GM18502 (cell line): Measurements from ENCODE around the gene TMEM115.
A peak's percentile ranks its signal among the peaks of the same experiment; 100 is the strongest.

Experiments
- ATAC-seq: cut with Tn5 transposase; IDR thresholded peaks from one replicate; pipeline ENCODE4 v1.9.1; 2021; ENCODE audit warnings: mild to moderate bottlenecking; ENCODE audit not compliant: unreplicated experiment, poor library complexity

The TMEM115 gene

DNA sequence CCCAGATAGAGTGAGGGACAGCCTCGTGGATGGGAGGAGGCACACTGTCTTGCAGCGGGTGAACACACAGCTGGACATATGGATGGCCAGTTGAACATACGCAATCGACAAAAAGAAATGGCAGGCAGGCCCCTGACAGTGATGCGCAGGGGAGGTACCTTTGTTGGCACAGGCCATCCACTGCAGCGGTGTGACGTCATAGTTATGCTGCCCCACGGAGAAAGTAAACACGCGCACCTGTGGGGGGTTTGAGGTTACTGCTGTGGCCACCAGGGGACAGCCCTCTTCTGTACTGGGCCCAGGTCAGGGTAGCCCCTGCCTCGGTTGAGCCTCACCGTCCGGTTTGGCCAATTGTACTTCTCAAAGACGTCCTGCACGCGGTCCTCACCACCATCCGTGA, 19.4 kb upstream of the TMEM115 start:
- no peak for ATAC-seq

DNA sequence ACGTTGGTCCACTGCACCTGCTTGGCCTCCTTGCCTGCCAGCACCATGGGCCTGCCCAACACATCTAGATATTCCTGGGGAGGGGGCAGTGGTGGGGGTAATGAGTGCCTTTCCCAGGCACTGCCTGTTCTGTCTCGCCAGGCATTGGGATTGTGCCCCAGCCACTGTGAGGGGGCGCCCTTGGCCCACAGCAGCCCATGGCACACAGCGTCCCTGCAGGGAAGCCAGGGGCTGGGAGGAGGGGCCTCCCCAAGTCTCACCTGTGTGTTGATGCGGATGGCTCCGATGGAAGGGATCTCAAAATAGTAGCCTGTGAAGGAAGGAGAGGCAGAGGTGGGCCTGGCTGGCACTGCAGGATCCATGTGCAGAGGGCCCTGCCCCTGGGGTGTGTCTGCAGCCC, 18.7 kb upstream of the TMEM115 start:
- ATAC-seq = no peak

DNA sequence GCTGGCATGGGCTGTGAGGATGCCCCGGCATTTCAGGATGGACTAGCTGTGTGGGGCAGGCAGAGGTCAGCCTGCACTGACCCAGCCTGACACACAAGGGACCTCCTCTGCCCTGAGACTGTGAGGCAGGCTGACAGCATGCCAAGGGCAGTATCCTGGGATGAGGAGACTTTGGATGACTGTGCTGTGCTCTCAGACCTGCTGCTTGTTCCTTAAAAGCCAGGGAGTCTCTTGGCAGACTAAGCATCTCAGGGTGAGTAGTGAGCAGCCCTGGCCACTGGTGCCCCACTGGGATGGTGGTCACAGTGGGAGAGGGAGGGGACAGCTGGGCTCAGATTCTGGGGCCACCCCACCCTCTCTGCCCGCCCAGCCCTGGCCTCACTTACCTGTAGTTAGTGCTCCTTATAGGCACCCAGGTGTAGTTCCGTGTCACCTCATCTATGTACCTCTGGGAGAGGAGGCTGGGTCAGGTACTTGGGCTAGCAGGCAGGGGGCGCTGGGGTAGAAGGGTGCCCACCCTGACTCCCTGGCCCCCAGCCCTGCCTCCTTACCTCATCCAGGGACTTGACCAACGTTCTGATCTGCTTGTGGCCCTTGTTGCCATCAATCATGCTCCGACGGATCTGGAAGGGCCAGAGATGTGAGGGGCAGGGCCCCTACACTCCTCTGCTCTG, 16.1 kb upstream of the TMEM115 start:
- ATAC-seq = no peak

DNA sequence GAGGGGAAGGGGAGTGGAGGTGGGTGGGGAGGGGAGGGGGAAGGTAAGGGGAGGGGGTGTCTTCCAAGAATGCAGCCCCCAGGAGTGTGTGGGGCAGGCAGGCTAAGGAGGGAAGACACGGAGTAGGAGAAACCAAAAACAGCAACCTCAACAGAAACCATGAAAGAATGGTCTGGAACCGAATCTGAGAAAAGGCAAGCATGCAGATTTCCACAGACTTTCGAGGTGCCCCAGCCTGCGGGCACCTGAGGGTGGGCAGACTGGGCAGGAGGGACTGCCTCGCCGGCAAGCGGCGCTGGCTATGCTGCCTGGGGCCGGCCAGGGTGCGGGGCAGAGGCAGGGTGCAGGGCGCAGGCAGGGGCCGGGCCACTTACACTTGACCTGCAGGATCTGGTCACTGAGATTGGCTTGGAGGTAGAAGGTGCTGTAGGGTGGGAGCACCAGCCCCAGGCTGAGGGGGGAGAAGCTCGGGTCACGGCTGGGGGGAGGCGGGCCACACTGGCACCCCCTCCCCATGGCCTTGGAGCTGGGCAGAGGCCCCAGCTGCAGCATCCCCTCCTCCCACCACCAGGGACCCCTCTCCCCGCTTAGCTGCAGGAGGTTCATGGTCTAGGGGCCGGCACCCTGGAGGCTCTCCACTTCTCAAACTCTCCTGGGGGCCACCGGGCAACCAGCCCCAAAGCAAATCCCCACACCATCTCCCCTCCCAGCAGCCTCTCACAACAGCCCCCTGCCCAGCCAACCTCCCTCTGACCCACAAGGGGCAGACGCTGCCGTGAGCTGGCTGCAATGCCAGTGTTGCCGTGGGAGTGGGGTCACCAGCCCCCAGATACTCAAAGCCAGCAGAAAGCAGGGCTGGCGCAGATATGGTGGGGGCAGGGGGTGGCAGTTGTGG, 15.3 kb upstream of the TMEM115 start:
- no peak for ATAC-seq

DNA sequence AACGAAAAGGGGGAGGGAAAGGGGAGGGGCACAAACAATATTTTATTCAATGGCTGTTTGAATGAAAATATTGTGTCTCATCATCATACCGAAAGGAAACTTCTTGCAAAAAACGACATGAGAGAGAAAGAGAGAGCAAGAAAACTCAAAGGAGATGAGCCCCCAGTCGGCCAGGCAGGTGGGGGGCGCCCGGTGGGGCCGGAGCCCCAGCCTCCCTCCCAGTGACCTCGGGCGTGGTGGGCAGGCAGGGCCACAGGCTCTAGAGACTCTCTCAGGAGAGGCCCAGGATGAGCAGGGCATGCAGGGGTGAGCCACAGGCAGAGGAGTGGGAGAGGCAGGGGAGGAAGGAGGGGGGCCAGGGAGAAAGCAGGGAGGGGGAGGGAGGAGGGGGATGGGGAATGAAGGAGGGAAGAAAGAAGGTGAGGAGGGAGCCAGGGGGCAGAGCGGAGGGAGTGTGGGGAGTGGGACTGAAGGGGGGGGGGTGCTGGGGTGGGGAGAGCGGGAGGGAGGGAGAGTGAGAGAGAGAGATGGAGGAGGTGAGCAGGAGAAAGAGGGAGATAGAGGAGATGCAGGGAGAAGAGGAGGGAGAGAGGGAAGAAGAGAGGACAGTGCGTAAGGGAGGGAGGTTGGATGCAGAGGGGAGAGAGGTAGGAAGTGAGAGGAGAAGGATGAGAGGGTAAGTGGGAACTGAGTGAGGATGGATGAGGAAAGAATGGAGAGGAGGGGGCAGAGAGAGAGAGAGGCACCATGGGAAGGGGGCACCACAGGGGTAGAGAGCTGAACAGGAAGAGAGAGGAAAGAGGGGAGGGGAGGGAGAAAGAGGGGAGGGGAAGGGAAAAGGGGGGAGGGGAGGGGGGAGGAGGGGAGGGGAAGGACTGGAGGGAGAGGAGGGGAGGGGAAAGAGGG, 14.1 kb upstream of the TMEM115 start:
- no peak for ATAC-seq

DNA sequence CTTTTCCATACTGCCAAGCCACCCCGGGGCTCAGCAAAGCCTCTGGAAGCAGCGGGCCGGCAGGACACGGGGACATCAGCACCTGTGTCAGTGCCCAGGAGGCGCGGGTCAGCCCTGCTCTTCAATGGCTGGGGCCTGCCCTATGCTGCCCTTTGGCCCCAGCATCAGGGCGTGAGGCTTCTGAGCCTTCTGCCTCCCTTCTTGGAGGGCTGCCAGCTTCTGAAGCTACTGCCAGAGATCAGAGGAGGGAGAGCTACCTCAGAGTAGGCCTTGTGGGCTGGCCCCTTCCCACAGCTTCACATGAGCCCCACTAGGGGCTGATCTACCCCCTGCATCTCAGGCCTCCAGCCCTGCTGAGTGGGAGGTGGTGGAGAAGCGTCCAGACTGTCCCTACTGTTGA, 13.0 kb upstream of the TMEM115 start:
- no peak for ATAC-seq

DNA sequence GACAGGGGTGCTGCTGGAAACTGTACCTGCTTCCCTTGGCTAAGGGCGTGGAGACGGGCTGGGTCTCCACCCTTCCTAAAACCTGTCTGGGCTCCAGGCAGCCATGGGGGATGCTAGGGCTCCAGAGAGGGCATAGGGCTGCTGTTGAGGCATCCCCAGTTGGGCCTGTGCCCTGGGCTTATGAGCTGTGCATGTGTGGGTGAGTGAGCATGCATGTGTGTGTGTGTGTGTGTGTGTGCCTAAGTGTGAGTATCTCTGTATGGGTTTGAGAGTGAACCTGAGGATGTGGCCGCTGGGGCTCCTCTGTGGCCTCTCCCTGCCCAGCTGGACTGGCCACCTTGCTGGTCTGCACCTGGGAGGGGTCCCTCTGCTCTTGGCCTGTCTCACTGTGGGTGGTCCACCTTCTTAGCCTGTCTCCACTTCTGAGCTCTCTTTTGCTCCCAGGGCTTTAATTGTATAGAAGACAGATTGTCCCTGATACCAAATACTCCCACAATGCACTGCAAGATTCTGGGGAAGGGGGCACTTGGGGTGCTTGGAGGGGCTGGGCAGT, 11.9 kb upstream of the TMEM115 start:
- no peak for ATAC-seq

DNA sequence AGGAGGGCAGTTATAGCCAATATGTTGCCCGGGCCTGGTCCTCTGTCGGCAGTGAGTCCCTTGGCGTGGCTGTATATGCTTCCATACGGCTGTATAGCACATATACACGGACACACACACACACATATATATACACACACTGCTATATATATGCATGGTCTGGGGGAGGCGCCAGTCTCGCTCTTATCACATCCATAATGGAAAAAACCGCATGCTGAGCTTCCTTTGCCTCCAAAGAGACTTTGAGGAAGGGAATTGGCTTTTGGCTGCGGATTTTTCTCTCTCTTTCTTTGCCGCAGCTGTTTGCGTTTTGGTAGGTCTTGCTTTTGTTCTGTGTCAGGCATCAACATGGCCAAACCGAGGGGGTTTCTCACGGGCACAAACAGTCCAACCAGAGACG, 11.3 kb upstream of the TMEM115 start:
- ATAC-seq = no peak

DNA sequence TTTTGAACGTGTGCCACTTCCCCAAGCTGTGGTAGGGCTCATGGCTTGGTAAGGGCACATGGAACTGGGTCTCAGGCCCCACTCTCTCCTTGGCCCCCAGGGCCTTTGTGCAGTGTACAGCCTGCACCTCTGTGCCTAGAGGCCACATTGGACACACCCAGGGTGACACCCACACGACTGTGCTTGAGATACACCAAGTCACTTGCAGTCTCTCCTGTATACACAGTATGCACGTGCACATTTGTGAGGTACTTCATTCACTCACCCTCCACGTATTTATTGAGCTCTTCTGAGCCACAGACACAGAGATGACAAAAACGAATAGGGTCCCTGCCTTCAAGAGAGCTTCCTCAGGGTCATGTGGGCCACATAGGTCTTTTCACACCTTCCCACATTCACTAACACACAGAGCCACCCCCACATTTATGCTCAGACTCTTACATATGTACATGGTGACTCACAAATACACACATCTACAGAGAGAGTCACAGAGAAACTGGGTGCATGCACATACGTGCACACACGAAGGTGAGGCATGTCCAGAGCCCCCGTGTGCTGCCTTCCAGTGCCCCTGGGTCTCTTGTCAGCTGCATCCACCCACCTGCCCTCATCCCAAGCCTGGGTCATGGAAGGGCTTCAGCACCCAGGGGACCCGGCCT, 9.8 kb upstream of the TMEM115 start:
- no peak for ATAC-seq

DNA sequence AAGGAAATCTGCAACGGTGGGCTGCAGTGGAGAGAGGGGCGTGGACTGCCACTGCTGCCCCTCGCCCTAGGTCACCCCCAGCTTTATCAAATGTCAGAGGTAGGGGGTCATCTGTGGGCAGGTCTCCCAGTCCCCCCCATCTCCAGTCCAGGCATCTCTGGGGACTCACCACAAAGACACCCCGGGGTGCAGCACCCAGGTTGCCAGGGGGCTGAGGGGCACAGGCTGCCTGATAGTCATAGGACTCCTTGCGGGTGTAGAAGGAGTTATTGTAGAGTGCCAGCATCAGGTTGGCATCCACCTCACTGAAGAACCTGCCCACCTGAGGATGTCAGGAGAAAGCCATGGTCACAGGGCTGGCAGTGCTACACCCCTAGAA, 6.5 kb upstream of the TMEM115 start:
- no peak for ATAC-seq

DNA sequence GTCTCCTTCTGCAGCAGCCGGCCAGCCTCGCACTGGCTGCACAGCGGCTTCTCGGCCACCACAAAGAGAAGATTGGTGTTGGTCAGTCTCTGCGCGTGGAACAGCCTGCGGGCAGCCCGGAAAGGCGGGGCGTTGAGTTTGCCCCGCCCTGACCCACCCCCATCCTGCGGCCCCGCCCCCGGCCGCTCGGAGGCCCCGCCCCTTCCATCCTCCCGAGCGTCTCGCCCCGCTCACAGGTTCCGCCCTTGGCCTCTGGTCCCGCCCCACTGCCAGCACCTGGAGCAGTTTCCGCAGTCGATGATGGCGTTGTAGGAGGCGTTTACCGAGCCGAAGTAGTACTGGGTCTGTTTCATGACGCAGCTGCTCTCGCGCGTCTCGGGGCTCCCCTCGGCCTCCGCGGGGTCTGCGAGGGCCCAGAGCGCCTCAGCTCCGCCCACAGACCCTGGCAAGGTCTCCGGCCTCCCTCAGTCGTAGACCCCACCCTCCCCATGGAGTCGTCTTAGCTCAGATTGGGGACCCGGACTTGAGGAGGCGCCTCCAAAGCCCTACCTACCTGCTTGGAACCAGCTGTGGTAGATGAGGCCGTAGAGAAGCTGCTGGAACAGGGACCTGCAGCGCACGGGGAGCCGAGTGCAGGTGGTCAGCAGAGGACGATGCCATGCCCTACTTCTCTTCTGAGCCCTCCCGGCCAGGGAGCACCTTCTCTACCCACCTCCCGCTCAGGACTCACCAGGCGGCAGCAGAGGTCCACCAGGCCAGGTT, 5.9 kb upstream of the TMEM115 start:
- peak; percentile 89 for ATAC-seq

DNA sequence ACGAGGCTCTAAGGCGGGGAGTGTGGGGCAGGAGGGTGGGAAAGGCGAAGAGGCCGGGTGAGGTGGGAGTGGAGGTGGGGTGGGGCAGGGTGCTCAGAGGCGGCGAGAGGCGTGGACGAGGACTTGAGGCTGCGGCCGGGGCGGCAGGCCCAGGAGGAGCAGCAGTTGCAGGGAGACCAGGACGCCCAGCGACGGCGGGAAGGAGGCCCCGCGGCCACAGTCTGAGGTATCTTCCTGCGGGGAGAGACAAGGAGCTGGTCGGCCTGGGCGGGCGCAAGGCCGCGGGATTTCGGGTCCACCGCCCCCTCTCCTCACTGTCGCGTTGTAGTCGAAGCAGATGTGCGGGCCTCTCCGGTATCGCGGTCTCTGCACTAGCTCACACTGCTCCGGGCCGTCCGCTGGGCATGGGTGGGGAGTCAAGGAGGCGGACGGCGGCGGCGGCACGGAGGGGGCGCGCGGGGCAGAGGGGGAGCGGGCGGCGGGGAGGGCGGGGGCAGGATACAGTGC, 5.3 kb upstream of the TMEM115 start:
- ATAC-seq = no peak

DNA sequence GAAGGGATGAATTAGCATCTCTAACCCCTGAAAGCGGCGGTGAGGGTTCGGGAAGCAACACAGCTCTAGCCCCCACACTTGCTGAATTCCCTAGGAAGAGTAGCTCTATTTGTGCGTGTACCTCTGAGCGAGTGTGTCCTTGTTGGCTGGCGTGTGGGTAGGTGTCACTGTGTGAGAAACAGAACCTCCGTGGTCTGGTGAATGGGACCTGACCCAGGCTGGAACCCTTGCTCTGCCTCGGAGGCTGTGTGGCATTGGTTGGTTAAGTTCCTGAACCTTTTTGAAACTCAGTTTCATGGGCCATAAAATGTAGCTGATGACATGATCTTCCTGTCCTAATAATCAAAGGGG, 414 bp upstream of the TMEM115 start:
- peak; percentile 21 for ATAC-seq

DNA sequence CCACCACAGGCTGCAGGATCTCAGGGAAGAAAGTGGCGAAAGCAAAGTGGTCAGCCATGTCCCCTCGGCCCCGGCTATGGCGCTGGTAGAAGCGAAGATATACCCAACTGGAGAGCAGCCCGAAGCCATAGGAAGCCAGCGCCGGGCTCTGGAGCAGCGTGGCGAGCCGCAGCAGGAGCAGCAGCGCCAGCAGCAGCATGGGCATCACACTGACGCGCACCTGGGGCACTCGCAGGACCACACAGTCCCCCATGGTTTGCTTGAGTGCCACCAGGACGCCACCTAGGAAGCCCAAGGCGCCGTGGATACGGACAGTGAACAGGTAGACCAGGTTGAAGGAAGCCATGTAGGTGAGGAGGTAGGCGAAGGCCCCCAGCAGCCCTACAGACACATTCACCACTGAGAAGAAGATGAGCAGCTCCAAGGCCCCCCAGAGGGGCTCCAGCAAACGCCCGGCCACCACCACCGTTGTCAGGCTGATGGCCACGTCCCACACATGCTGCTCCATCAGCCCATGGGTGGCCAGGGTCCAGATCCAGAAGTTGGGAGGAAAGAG, 888 bp downstream of the TMEM115 start:
- no peak for ATAC-seq

DNA sequence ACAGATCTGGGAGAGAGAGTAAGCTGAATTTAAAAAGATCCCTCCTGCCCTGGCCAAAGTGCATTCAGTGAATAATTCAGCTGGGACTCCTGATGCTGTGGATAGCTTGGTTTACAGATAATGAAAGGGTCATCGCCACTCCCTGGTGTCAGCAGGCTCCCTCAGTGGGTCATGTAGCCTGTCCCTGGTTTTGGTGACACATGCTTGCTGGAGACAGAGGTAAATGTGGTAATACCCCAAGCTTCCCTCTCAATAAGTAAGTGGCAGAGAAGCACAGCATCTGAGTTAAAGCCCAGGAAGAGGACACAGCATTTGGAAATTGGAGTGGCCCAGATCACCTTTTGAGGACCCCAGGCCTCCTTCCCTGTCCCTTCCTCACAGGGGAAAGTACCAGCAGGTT, 1.8 kb downstream of the TMEM115 start:
- ATAC-seq = no peak

DNA sequence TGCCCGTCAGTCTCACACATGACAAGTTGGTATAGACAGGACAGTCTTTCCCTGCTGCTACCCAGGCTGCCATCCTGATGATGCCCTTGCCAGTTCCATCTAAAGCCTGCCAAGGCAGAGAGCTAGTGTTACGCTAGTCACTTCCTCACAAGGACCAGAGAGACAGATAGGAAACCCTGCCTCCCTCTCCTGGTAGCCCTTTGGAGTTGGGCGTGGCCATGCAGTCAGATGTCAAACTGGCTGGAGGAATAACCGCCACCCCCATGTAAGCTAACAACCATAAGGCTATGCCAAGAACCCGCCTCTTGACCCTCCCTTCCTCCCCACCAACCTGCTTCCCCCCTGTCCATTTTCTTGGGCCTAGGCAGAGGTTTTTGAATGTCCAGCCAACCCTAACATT, 2.8 kb downstream of the TMEM115 start:
- ATAC-seq = no peak

DNA sequence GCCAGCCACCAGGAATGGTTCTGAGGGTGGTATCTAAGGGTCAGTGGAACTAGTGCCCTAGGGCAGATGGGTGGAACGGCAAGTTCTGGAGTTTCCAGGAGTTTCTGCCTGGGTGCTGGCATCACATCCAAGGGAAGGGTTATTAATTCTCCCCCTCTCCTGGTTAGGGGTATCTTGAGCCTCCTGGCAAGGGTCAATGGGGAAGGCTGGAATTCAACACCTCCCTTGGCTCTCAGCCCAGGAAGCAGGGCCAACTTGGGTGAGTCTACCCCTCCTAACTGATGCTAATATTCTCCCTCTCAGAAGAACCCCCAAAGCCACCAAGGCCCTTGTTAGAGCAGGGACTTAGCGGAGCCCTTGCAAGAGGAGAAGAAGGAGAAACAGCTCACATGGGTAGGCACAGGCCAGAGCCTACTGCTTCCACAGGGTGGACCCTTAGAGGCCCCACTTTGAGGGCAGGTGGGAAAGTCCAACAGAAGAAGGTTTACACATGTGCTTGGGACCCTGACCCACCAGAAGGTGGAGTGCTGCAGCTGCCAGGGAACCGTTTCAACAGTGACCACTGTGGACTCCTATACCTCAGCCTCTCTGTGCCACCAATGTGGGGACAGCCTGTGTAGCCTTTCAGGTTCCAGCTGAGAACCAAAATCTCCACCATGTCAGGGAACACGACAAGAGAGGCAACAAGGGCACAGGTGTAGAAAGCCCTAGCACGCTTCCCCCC, 3.3 kb downstream of the TMEM115 start:
- ATAC-seq = no peak

DNA sequence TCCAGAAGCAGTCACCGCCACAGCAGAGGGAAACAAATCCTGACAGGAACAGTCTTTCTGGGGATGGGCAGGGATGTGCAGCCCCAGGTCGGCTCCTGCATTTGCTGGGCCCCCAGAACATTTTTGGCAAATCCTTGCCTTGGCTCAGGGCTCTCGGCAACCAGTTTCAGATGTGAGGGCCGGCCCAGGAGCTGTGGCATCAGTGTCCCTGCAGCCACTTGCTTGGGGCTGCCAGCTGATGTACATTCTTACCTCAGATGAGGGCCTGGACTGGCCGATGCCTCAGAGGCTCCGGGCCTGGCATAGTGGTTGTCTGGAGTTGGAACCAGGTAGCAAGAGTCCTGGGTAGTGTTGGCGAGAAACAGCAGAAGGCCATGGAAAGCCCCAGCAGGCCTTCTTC, 4.5 kb downstream of the TMEM115 start:
- no peak for ATAC-seq
